Type B pancreatic cell (in vitro differentiated cells): ENCODE measurements around the gene NPBWR2. TPM values are rescaled to one million over a fixed set of nuclear protein-coding genes. Genes with fewer than 3 reads are reported as not detected.

Source experiments
- DNase-seq: peaks from one replicate; pipeline ENCODE4 v3.0.0; 2021; ENCODE audit warnings: mixed read lengths; ENCODE audit not compliant: unreplicated experiment; ENCODE audit errors: extremely low spot score
- H3K27ac Mint-ChIP-seq: 2 replicates; pipeline ENCODE4 v1.8.0; 2021; ENCODE audit warnings: mild to moderate bottlenecking, mixed read lengths
- H3K27me3 Mint-ChIP-seq: 2 replicates; pipeline ENCODE4 v1.8.0; 2021; ENCODE audit warnings: mixed read lengths
- H3K36me3 Mint-ChIP-seq: 2 replicates; pipeline ENCODE4 v1.8.0; 2021; ENCODE audit warnings: mixed read lengths
- H3K4me1 Mint-ChIP-seq: one replicate; pipeline ENCODE4 v1.8.0; 2021; ENCODE audit warnings: mixed read lengths; ENCODE audit not compliant: unreplicated experiment
- H3K4me3 Mint-ChIP-seq: 2 replicates; pipeline ENCODE4 v1.8.0; 2021; ENCODE audit warnings: mild to moderate bottlenecking, mixed read lengths
- H3K9me3 Mint-ChIP-seq: 2 replicates; pipeline ENCODE4 v1.8.0; 2021; ENCODE audit warnings: mixed read lengths
- CTCF ChIP-seq: fragments of 200-600 bp; sonication (generic); conservative IDR thresholded peaks from 2 replicates; pipeline ENCODE4 v1.5.0; 2021; ENCODE audit warnings: antibody characterized with exemption, mild to moderate bottlenecking
- total RNA-seq: library from RNA; stranded (reverse); gene quantifications from 2 replicates; pipeline ENCODE4 v1.2.1, GENCODE V29; 2021; ENCODE audit warnings: low replicate concordance

NPBWR2 gene
- total RNA-seq, 1 donor from 2014 or later: not detected

- DNase-seq: no peak
- H3K36me3 Mint-ChIP-seq: no peaks in the 10 kb centered on the region
- no peak overlapping the region for H3K4me3 Mint-ChIP-seq
- no peaks in the 10 kb centered on the region for H3K9me3 Mint-ChIP-seq
- H3K4me1 Mint-ChIP-seq: peaks cover 4% of the 10 kb centered on the region
- no peak for TF ChIP-seq CTCF
- H3K27ac Mint-ChIP-seq: no peak overlapping the region
- H3K27me3 Mint-ChIP-seq: peaks cover 5% of the 10 kb centered on the region
These were observed 8.0 kb upstream of the NPBWR2 start for GRCh38 chr20:64115171-64115911.

DNA sequence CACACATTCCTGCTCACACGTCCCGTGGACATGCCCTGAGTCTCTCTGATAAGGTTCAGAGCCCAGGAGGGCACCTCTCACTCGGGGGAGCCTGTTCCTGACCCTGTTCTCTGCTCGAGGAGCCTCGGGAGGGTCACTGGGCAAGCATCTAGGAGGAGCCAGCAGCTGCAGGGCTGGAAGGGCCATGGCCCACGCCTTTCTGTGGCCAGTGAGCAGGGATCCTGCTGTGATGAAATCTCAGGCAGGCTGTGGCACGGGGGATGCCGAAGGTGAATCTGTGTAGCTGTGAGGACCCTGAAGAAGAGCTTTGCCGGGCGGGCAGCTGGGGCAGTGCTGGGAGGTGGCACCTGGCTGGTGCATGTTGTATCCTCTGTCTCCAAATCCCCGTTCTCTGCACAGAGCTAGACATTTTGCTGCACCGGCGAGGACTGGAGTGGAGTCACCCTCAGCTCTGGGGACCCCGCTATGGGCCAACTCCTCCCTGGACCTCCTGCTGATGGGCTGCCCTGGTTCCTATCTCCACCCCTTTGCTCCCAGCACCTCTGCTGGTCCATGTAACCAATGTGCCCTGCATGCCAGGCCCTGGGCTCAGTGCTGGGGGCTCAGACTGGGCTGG, 7.1 kb upstream of the NPBWR2 start:
- H3K4me3 Mint-ChIP-seq: no peak overlapping the region
- no peak for DNase-seq
- H3K9me3 Mint-ChIP-seq: no peaks in the 10 kb centered on the region
- no peak for TF ChIP-seq CTCF
- no peaks in the 10 kb centered on the region for H3K4me1 Mint-ChIP-seq
- H3K27me3 Mint-ChIP-seq: peaks cover 4% of the 10 kb centered on the region
- no peak overlapping the region for H3K27ac Mint-ChIP-seq
- H3K36me3 Mint-ChIP-seq: no peaks in the 10 kb centered on the region

DNA sequence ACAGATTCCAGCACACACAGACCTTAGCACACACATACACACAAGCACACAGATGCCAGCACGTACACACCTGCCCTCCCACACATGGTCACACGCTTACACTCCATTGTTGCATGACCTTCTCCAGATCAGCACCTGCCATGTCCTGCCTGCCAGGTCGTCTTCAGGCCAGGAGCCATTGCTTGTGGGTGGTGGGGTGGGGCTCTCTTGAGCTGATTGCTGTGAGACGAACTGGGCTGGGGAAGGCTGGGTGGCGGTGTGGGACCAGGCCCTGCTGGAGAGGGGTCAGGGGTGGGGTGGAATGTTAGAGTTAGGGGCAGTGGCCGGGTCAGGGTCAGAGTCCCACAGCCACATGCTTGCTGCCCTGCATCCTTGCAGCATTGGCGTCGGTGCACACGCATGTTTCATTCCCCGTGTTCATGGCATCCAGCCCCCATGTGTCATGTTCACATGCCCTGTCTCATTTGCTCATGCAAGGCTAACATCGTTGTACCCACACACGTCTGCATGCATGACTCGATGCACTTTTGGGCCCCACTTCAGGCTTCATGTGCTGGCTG, 6.5 kb upstream of the NPBWR2 start:
- H3K36me3 Mint-ChIP-seq: no peaks in the 10 kb centered on the region
- no peaks in the 10 kb centered on the region for H3K4me1 Mint-ChIP-seq
- no peaks in the 10 kb centered on the region for H3K9me3 Mint-ChIP-seq
- H3K4me3 Mint-ChIP-seq: no peak overlapping the region
- TF ChIP-seq CTCF: no peak
- peaks cover 4% of the 10 kb centered on the region for H3K27me3 Mint-ChIP-seq
- no peak overlapping the region for H3K27ac Mint-ChIP-seq
- no peak for DNase-seq

DNA sequence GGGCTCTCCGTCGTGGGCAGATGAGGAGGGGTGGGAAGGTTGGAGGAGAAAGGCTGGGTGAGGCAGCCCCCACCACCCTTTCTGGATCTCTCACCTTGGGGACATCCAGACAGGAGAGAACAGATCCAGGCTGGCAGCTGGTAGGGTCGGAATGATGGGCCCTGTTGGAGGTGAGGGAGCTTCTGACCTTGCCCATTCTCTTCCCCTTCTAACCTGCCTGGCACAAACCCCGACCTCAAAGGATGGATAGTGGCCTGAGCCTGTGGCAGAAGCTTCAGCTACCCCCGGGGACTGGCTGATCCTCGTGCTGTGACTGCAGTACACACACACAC, 6.0 kb upstream of the NPBWR2 start:
- DNase-seq: no peak
- H3K4me1 Mint-ChIP-seq: no peaks in the 10 kb centered on the region
- peaks cover 4% of the 10 kb centered on the region for H3K27me3 Mint-ChIP-seq
- no peak for TF ChIP-seq CTCF
- no peak overlapping the region for H3K27ac Mint-ChIP-seq
- no peaks in the 10 kb centered on the region for H3K9me3 Mint-ChIP-seq
- no peak overlapping the region for H3K4me3 Mint-ChIP-seq
- no peaks in the 10 kb centered on the region for H3K36me3 Mint-ChIP-seq

DNA sequence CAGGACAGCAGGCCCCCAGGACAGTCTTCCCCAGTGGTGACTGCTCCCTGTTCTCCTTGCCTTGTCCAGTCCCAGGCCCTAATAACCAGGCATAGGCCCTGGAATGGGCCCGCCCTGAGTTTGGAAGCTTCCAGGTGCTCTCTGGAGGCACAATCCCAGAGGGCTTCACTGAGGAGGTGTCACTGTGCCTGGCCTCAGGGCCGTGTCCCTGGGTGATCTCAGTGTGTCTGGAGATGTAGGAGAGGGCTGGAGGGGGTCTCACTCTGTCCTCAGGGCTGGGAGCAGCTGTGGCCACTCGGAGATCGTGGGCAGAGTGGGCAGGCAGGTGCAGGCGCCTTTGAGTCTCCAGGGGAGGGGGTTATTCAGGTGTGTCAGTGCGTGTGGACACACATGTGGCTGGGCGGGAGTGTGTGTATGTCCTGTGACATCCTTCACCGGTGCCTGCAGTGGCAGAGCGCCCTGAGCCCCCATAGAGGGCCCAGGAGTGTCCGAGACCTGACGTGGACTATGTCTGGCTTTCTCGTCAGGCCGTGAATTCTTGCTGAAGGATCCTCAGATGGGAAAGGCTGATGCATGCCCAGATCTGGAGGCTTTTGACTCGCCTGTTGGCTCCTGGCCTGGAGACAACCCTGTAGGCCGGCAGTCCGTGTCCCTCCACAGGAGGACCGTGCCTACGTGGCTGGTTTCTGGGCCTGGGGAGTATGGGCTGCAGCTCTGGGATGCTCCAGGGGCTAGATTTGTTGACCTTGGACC, 5.5 kb upstream of the NPBWR2 start:
- no peak for DNase-seq
- no peak for TF ChIP-seq CTCF
- Mint-ChIP-seq H3K4me3 (no peak overlapping the region), H3K36me3 (no peaks in the 10 kb centered on the region), H3K9me3 (no peaks in the 10 kb centered on the region), H3K27me3 (peaks cover 4% of the 10 kb centered on the region), H3K4me1 (no peaks in the 10 kb centered on the region), H3K27ac (no peak overlapping the region)
